KBM-7 (cell line): ENCODE data around the gene FBXW11.
"Not testable (repeated sequence)": the region's sequence is repeated elsewhere in the genome, so short reads cannot be mapped to it uniquely, and the experiment has no call there.

Experiments
- DNase-seq: peaks from one replicate; pipeline ENCODE4 v3.0.0-alpha.2; 2015
- in situ Hi-C: fragments of 300-500 bp; cut with MboI; formaldehyde crosslinking; loops from 2 replicates; pipeline ENCODE4 v1.14.3; 2020; ENCODE audit warnings: low sequenced_read_pairs, low pct_unique_long_range_greater_than_20kb, mixed read lengths

FBXW11 gene

DNA sequence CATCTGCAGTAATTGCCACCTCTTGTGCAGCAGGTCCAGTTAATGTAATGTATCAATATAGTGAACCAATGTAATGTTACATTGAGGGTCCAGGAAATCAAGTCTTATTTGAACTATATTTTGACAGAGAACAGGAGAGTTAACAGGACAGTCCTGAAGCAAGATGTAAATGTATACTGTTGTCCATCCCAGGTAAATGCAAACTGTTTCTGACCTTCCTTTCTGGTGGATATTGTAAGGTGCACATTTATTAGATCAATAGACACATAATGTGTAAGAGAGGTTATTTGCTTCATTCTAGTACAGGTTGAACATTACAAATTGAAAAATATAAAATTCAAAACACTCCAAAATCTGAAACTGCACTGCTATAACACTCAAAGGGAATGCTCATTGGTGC lies 23.4 kb upstream of the FBXW11 start:
- in situ Hi-C loops = no loop called here
- no peak for DNase-seq

DNA sequence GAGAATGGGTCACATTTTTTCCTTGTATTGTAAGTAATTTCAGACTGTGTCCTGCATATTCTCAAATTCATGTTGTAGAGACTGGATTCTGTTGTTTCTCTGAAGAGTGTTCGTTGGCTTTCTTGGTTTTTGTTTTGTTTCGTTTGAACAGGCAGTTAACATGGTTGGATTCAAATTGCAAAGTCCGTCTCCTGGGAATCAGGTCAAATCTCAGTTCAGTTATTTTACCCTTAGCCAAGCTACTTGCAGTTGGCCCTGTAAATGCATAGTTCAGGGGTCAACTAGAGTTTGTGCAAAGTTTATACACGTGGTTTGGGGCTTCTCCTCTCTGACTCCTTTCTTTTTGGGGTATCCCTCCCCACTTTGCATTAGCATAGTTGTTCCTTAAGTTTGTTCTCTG lies 21.7 kb upstream of the FBXW11 start:
- DNase-seq = no peak
- in situ Hi-C loops = no loop called here

DNA sequence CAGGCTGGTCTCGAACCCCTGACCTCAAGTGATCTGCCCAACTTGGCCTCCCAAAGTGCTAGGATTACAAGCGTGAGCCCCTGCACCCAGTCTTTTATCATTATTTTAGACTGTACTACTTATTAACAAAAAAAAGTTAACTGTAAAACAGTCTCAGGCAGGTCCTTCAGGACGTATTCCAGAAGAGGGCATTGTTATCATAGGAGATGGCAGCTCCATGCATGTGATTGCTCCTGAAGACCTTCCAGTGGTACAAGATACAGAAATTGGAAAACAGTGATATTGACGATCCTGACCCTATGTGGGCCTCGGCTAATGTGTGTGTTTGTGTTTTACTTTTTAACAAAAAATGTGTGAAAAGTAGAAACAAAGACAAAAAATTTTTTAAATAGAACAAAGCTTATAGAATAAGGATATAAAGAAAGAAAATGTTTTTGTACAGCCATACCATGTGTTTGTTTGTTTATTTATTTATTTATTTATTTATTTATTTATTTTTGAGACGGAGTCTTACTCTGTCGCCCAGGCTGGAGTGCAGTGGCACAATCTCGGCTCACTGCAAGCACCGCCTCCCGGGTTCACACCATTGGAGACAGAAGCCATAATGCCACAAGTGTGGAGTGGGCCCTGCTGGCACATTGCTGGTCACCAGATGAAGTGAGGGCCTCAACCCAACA lies 13.8 kb upstream of the FBXW11 start:
- in situ Hi-C loops, DNase-seq: not testable (repeated sequence)

DNA sequence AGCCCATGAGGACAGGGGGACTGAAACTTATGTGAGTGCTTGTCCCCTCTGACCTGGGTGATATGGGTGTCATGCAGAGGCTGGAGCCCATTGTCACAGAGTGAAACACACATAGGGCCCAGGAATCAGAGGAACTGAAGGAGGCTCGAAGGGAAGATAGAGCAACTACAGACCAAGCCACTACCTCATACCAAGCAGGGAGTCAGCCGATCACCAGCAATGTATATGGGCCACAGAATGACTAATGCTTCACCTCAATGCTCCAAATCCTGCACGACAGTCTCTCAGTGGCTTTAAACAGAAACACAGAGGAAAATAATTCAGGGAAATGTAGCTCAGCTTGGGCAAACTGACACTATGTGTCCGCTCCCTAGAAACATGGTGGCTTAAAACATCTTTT lies 8.9 kb upstream of the FBXW11 start:
- DNase-seq = no peak
- in situ Hi-C loops = no loop called here

DNA sequence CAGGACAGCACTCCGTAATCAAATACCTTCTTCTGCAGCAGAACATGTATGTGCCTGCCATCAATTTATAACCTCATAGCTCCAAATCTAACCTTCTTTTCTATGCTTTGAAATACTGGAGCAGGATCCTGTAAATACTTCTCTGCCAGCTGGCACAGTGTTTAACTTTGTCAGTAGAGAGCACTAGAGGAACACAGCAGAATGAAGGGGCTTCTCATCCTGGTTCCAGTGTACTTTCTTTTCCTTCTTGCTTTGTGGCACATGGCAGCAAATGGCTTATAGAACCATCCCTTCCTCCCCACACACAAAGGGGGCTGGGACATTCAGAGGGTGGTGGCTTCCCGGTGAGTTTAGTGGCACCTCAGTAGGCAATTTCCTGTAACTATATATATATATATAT lies 3.8 kb upstream of the FBXW11 start:
- in situ Hi-C loops = no loop called here
- peak; percentile 39 for DNase-seq

DNA sequence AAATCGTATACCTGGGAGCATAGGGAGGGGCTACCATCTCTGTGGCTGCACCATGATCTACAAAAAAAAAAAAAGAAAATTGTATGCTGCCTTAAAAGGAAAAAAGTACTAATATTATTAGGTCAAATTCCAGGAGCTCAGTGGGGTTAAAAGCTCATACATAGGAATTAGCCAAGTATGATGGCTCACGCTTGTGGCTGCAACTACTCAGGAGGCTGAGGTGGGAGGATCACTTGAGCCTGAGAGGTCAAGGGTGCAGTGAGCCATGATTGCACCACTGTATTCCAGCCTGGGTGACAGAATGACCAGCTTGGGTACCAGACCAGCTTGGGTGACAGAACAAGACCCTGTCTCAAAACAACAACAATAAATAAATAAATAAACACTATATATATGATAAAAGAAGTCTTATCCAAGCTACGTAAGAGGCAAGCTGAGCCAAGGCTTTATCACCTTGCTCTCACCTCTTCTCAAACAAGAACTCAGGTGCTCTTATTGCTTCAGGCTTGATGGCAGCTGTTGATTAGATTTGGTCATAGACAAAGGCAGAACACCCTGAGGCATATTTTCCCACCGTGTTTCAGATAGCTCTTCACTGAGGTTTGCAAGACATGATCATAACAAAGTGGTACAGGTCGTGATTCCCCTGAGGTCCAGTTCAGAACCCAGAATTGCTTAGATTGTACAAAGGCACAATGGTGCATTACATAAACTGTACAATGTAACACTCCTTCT lies 3.3 kb upstream of the FBXW11 start:
- no peak for DNase-seq
- in situ Hi-C loops = no loop called here

DNA sequence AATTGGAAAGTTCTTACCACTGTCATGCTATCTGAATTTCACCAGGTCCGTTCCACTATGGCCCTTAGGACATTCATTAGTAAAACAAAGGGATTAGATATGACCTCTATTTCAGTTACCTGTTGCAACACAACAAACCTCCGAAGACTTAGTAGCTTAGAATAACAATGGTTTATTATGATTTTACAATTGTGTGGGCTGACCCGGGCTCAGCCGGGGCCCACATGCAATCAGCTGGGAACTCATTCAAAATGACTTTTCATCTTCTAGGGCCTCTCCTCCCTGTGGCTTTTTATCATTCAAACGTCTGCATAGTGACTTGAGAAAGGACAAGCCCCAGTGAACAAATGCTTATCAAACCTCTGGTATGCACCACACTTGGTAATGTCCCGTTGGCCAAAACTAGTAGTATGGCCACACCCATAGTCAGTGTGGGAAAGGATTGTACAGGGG lies 2.3 kb upstream of the FBXW11 start:
- in situ Hi-C loops = no loop called here
- no peak for DNase-seq

DNA sequence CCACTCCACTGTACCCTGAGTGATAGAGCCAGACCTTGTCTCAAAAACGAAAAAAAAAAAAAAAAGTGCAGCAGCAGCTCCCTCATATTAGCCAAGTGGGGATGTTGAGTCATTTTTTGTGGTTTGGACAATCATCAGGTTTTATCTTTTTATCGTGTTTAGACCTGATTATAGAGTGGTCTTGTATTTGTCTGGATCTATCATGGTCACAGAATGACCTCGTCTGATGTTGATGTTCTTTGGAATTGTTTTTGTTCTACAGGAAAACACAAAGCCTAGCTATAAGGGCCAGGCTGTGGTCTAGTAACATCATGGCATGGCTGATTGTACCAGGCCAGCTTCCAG lies 1.6 kb upstream of the FBXW11 start:
- no peak for DNase-seq
- in situ Hi-C loops = no loop called here

DNA sequence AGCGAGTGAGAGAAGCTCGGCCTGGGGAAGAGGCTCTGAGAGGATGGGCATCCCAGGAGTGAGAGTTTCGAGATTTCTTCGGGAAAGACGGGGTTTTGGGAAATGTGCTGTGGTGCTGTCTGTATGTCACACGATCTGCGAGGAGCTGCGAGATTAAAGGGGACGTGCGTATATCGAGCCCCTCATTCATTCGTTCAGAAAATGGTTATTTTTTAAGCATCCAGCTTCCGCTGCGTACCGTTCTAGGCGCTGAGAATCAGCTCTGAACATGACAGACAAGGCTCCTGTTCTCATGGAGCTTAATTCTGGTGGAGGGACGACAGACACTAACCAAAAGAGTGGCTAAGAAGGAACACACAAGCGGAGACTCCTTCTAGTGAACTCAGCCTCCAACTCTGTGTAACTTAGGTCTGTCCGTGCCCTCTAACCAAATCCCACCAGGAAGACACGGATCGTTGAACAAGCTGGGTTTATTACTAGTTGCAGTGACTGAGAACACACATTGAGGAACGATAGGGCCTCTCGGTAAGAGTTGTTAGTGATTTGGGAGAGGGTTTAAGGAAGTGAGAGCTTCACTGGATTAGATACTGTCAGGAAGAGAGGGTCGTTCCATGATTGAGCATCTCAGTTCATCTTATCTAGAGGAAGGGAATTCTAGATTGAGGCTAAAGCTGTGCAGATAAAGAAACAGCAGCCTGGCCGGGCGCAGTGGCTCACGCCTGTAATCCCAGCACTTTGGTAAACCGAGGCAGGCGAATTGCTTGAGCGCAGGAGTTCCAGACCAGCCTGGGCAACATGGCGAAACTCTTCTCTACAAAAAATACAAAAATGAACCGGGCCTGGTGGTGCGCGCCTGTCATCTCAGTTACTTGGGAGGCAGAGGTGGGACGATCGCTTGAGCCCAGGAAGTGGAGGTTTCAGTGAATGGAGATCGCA lies 1.0 kb upstream of the FBXW11 start:
- peak; percentile 53 for DNase-seq
- in situ Hi-C loops = no loop called here

DNA sequence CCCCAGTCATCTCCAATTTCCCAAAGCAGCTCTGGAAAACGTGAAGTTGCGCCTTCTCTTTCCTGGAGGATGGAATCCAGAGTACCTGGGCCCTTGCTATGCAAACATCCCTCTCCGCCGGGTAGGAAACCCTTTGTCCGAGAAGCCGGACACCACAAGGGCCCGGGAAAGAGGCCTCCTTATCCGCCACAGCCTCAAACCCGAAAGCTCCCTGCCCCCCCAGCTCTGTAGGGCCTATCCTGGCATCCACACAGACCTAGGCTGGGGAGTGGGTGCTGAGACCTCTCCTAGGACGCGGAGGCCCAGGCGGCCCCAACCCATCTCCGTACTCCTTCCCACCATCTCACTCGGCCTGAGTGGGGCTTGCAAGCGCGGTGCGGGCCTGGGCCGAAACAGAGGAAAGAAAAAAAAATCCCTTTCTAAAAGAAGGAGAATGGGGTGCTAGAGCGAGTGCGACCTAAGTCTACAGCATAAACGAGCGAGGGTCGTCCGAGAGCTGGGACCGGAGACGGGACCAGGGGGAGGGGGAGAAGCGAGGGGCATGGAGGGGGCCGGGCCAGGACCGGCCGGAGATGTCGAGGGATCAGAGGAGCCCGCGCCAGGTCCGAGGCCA lies 624 bp downstream of the FBXW11 start:
- in situ Hi-C loops = no loop called here
- DNase-seq = peak; percentile 34

DNA sequence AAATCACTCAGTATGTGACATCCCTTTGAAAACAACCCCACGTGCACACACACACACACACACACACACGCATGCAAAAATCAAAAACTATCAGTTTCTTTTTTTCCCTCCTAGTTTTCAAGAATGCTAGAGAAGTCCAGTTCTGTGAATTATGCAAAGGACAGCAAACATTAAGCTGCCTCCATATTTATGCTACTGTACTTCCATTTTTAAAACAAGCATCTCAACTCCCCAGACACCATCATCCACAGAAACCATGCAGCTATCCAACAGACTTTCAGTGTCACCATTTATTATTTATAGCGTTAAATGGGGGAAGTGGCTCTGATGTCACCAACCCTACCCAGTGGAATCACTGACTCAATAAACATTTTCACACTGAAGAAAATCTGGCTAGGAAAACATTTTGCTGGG lies 1.6 kb downstream of the FBXW11 start:
- in situ Hi-C loops = no loop called here
- peak; percentile 55 for DNase-seq

DNA sequence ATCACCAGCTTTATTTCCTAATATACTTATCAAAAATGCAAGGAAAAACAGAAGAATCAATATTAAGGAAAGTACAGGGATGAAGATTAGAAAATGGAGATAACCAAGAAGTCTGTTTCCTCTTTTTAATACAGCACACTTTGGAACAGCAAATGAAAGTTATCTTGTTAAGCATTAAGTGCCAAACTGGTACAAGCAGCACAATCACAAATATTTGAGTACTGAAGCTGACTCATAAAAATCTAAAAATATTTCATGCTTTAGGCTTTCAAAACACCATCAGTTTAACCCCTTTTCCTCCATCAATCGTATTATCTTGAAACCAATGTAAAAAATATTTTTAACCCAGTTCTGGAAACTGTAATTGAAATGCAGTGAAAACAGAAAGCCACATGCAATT lies 2.7 kb downstream of the FBXW11 start:
- DNase-seq = no peak
- in situ Hi-C loops = no loop called here

DNA sequence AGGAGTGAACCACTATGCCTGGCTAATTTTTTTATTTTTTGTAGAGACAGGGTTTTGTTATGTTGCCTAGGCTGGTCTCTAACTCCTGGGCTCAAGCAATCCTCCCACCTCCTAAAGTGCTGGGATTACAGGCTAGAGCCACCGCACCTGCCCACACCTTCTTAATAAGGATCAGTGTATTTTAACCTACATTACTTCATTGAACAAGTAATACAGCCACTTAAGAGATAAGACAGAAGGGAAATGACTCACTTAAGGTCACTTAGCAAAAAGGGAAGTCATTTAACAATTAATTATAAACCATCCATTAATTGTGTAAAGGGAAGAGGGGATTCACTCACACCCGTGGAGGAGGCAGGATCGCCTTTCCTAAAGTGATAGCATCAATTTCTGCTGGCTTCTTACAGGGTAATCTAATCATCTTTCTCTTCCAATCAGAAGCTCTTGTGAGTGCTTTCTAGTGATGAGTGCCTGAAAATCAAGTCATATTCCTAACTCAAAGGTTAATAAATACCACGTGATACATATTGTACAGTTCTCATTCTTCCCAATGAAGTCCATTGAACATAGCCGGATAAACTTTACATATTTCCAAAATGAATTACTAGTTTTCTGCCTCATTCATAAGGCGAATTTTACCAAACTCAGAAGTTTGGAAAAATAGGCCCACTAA lies 3.5 kb downstream of the FBXW11 start:
- in situ Hi-C loops = no loop called here
- DNase-seq = no peak

DNA sequence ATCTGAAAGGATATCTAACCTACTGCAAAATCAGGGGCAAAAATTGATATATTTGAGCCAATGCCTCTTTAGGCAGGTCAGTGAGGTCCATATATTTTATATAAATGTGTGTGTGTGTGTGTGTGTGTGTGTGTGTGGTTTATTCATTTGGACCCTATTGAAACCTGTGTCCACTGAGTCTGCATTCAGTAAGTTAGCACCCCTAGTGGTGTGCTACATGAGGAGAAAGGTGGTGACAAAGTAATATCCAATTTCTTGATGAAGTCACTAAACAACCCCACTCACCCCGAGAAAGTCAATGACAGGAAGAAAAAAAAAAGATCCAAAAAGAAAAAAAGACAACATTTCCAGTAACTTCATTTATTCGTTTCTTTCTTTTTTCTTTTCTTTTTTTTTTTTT lies 4.1 kb downstream of the FBXW11 start:
- in situ Hi-C loops = no loop called here
- DNase-seq = peak; percentile 45

DNA sequence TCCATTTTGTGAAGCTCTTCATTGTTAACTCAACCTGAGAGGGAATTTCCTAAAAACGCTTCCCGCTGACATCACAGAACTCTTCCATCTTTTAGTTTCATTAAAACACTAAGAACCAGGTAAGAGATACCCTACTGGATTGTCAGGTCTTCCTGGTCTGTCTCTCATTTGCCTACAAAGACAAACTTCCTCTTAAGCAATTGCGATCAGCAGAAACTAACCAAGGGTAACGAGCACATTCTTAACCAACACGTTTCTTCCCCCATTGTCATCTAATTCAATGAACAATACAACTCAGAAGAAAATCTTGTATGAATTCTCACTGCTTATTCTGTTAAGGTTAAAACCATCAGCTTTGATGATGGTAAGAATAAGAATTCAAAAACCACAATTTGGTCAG lies 6.6 kb downstream of the FBXW11 start:
- in situ Hi-C loops = no loop called here
- peak; percentile 51 for DNase-seq

DNA sequence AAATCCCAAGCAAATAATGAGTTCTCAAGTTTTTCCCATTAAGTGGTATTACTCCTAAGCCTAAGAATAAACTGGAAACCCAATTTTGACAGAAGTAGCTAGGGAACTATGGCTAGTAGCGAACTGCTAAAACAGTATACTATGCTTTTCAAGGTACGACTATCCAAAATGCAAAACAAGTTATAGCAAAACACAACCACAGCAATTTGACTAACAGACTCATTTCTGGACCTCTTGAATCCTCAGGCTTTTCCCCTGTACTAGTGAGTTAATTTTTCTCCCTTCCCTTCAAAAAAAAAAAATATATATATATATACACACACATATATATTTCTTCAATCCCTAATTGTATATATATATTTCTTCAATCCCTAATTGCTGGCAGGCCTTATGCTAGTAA lies 7.3 kb downstream of the FBXW11 start:
- in situ Hi-C loops = no loop called here
- DNase-seq = no peak

DNA sequence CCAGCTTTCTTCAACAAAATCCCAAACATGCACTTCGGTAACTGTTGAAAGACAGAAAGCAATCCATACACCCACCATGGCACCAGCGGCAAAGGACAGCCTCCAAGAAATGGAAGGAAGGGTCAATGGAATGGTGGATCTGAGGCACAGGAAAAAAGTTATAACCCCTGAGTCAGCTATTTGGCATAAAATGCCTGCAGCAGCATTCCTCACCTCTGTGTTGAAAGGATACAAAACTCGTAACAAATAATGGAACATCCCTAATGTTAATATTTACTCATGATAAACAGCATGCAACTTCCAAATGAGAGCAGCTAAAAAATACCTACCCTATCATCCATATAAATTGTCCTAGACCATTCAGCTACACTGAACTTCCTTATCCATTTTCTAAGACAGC lies 9.4 kb downstream of the FBXW11 start:
- no peak for DNase-seq
- in situ Hi-C loops = no loop called here

DNA sequence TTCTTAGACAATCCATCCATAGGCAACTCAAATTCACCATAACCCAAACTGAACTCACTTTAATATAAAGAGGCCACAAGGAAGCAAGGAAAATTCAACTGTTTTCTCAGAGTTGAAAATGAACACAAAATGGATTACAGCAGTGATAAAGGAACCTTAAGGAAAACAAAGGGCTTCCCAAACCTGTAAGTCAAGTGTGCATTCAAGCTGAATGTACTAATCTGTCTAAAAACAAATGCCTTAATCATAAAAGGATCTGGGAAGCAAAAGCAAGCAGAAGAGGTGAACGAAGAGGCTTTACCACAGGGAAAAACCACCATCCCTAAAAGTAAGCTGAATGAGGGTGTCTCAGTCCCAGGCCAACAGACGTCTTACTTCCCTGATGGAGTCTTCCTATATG lies 13.6 kb downstream of the FBXW11 start:
- no peak for DNase-seq
- in situ Hi-C loops = no loop called here

DNA sequence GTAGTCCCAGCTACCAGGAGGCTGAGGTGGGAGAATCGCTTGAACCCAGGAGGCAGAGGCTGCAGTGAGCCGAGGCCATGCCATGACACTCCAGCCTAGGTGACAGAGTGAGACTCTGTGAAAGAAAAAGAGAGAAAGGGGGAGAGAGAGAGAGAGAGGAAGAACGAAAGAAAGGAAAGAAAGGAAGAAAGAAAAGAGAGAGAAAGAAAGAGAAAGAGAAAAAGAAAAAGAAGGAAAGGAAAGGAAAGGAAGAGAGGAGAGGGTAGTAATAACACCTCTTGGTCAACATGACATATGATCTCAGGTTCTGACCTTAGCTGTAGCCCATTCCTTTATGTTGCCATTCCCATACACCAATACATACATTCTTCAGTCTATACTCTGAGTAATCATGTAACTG lies 14.1 kb downstream of the FBXW11 start:
- no peak for DNase-seq
- in situ Hi-C loops = no loop called here
